GM20000 (cell line): ENCODE data around the gene PKP1.

Experiments used
- DNase-seq: peaks from one replicate; pipeline ENCODE4 v3.0.0; 2012; ENCODE audit warnings: low spot score
- TF ChIP-seq, protein P1 (sequence below): IDR thresholded peaks from 2 replicates; pipeline ENCODE4 v1.5.1; 2012; ENCODE audit warnings: mild to moderate bottlenecking, control low read depth; ENCODE audit errors: extremely low read depth, missing control alignments

PKP1 gene

DNA sequence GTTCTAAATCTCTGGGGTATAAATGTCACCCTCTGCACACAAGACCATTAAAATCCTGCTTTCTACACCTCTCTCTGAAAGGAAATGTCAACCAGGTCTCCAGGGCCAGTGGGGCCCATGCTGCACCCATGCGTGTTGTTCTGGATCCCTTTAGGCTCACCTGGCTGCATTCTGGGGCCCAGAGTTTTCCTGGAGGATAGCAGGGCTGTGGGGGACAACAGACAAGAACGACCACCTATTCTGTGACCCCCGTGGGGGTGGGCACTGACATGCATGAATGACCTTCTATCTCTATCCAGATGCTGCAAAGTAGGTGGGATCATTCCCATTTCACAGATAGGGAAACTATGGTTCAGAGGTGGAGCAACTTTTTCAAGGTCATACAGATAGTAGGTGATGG lies 52.6 kb downstream of the PKP1 start:
- TF ChIP-seq, protein P1, sequence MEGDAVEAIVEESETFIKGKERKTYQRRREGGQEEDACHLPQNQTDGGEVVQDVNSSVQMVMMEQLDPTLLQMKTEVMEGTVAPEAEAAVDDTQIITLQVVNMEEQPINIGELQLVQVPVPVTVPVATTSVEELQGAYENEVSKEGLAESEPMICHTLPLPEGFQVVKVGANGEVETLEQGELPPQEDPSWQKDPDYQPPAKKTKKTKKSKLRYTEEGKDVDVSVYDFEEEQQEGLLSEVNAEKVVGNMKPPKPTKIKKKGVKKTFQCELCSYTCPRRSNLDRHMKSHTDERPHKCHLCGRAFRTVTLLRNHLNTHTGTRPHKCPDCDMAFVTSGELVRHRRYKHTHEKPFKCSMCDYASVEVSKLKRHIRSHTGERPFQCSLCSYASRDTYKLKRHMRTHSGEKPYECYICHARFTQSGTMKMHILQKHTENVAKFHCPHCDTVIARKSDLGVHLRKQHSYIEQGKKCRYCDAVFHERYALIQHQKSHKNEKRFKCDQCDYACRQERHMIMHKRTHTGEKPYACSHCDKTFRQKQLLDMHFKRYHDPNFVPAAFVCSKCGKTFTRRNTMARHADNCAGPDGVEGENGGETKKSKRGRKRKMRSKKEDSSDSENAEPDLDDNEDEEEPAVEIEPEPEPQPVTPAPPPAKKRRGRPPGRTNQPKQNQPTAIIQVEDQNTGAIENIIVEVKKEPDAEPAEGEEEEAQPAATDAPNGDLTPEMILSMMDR: no peak
- DNase-seq: no peak

- TF ChIP-seq, protein P1: no peak
- DNase-seq: no peak
These were observed 53.6 kb downstream of the PKP1 start for GRCh38 chr1:201336711-201337450.

DNA sequence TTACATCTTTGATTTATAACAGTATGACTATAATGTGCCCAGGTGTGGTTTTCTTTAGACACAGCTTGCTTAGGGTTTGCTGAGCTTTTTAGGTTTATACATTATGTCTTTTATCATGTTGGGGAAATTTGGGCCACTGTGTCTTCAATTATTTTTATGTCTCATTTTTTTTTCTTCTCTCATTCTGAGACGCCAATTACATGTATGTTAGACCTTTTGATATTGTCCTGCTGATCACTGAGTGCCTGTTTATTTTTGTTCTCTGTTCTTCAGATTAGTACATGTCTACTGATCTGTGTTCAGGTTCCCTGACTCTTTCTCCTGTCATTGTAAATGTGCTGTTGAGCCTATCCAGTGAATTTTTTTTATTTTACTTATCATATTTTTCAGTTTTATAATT lies 58.1 kb downstream of the PKP1 start:
- TF ChIP-seq, protein P1: no peak
- DNase-seq: no peak

- TF ChIP-seq, protein P1: no peak
- DNase-seq: no peak
These were observed 61.1 kb downstream of the PKP1 start for GRCh38 chr1:201344206-201345080.

DNA sequence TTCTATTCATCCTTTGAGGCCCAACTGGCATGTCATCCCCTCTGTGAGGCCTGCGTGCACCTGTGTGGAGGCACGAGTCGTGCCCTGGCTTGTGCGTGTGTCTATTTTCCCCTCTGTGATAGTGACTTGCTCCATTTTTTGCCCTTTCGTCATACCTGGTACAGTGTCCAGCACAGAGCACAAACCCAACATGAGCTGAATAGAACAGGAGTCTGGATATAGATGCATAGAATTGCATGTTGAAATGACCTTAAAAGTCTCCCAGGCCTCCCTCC lies 61.7 kb downstream of the PKP1 start:
- TF ChIP-seq, protein P1: no peak

GRCh38 chr1:201346337-201346939 lies 63.1 kb downstream of the PKP1 start:
- TF ChIP-seq, protein P1: no peak
- DNase-seq: no peak

More for the DNA sequence above, 61.7 kb downstream of the PKP1 start:
- DNase-seq: no peak

- no peak for DNase-seq
- TF ChIP-seq, protein P1: no peak
These were observed 63.7 kb downstream of the PKP1 start for GRCh38 chr1:201346987-201347386.
